Measurements from ENCODE around the gene NDUFA13.

DNA sequence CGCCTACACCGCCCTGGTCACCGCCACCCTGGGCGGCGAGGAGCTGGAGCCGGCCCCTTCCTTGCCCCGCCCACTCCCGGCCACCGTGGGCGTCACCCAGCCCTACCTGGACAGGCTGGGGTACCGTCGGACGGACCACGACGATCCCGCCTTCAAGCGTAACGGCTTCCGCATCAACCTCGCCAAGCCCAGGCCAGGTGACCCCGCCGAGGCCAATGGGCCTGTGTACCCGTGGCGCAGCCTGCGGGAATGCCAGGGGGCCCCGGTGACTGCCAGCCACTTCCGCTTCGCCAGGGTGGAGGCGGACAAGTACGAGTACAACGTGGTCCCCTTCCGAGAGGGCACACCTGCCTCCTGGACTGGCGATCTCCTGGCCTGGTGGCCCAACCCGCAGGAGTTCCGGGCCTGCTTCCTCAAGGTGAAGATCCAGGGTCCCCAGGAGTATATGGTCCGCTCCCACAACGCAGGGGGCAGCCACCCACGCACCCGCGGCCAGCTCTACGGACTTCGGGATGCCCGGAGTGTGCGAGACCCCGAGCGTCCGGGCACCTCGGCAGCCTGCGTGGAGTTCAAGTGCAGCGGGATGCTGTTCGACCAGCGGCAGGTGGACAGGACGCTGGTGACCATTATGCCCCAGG, 29.0 kb downstream of the NDUFA13 start:
- TF ChIP-seq POLR2AphosphoS5 (IDR thresholded peaks at IDR 0.05; ENCODE audit: insufficient read depth in 1 of 2, low read depth in 1 of 2), result no peak
- TF ChIP-seq, protein P1, sequence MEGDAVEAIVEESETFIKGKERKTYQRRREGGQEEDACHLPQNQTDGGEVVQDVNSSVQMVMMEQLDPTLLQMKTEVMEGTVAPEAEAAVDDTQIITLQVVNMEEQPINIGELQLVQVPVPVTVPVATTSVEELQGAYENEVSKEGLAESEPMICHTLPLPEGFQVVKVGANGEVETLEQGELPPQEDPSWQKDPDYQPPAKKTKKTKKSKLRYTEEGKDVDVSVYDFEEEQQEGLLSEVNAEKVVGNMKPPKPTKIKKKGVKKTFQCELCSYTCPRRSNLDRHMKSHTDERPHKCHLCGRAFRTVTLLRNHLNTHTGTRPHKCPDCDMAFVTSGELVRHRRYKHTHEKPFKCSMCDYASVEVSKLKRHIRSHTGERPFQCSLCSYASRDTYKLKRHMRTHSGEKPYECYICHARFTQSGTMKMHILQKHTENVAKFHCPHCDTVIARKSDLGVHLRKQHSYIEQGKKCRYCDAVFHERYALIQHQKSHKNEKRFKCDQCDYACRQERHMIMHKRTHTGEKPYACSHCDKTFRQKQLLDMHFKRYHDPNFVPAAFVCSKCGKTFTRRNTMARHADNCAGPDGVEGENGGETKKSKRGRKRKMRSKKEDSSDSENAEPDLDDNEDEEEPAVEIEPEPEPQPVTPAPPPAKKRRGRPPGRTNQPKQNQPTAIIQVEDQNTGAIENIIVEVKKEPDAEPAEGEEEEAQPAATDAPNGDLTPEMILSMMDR (IDR thresholded peaks at IDR 0.05), result no peak
- TF ChIP-seq POLR2A (IDR thresholded peaks at IDR 0.05), result no peak
